ENCODE data around the gene GBX2. TPM values are rescaled to one million over a fixed set of nuclear protein-coding genes. Genes with fewer than 3 reads are reported as not detected.

GBX2 gene
- total and polyA plus RNA-seq, 2 experiments from 2014 or later = 0.45 TPM; not detected in 1

DNA sequence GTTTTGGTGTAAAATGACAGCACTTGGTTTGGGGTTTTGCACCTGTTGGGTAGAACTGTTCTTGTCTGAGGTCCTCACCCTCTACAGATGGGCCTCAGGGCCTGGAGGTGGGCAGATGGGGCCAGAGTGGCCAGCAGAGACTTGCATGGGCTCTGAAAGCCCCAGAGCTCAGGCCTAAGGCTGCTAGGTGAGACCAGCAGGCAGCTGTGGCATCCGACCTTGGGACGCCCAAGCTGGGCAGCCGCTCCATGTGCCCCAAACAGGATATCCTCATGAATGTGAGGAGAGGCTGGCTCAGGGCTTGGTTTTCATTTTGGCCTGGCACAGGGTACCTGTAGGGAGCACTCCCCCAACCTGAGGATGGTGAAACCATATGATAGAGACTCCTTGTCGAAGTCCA is 38.3 kb downstream of the GBX2 start:
- Histone ChIP-seq H3K4me3 (no peak overlapping the region), H3K36me3 (replicated peaks; ENCODE audit: insufficient read depth, low read depth) (no peaks in the 10 kb centered on the region)

GRCh38 chr2:236128321-236128720 is 39.9 kb downstream of the GBX2 start:
- H3K27ac ChIP-seq = no peak overlapping the region
- H3K36me3 ChIP-seq (replicated peaks; ENCODE audit: insufficient read depth, low read depth) = no peaks in the 10 kb centered on the region
- H3K9me2 ChIP-seq (replicated peaks; ENCODE audit: insufficient read depth) = no peaks in the 10 kb centered on the region
- no peaks in the 10 kb centered on the region for H3K4me1 ChIP-seq (ENCODE audit: insufficient read depth)
- H3K79me2 ChIP-seq = no peaks in the 10 kb centered on the region
- WGBS (ENCODE audit: low lambda C conversion rate, missing lambda C conversion rate) = 93% methylated on average over 17 of the region's 17 CpGs
- DNase-seq (ENCODE audit: low spot score) = no peak
- no peaks in the 10 kb centered on the region for H3K27me3 ChIP-seq
- H2AFZ ChIP-seq = no peak overlapping the region
- H3K4me3 ChIP-seq = no peak overlapping the region
- no peaks in the 10 kb centered on the region for H4K20me1 ChIP-seq (ENCODE audit: insufficient read depth, poor library complexity, severe bottlenecking)
- no peaks in the 10 kb centered on the region for H3K9me3 ChIP-seq (ENCODE audit: low read depth)
- TF ChIP-seq EZH2phosphoT487 (IDR thresholded peaks at IDR 0.05; ENCODE audit: low read depth, severe bottlenecking, unreplicated experiment) (no peak), EZH2 (IDR thresholded peaks at IDR 0.05; ENCODE audit: borderline replicate concordance) (no peak)
- TF ChIP-seq, protein P1, sequence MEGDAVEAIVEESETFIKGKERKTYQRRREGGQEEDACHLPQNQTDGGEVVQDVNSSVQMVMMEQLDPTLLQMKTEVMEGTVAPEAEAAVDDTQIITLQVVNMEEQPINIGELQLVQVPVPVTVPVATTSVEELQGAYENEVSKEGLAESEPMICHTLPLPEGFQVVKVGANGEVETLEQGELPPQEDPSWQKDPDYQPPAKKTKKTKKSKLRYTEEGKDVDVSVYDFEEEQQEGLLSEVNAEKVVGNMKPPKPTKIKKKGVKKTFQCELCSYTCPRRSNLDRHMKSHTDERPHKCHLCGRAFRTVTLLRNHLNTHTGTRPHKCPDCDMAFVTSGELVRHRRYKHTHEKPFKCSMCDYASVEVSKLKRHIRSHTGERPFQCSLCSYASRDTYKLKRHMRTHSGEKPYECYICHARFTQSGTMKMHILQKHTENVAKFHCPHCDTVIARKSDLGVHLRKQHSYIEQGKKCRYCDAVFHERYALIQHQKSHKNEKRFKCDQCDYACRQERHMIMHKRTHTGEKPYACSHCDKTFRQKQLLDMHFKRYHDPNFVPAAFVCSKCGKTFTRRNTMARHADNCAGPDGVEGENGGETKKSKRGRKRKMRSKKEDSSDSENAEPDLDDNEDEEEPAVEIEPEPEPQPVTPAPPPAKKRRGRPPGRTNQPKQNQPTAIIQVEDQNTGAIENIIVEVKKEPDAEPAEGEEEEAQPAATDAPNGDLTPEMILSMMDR (IDR thresholded peaks at IDR 0.05; ENCODE audit: poor library complexity) = no peak
- H3K4me2 ChIP-seq = no peak overlapping the region

More for the DNA sequence above, 38.3 kb downstream of the GBX2 start:
- Histone ChIP-seq H4K20me1 (ENCODE audit: insufficient read depth, poor library complexity, severe bottlenecking) (no peaks in the 10 kb centered on the region), H2AFZ (no peak overlapping the region), H3K9me2 (replicated peaks; ENCODE audit: insufficient read depth) (no peaks in the 10 kb centered on the region), H3K27me3 (no peaks in the 10 kb centered on the region), H3K4me1 (ENCODE audit: insufficient read depth) (no peaks in the 10 kb centered on the region), H3K27ac (no peak overlapping the region), H3K4me2 (no peak overlapping the region), H3K79me2 (no peaks in the 10 kb centered on the region), H3K9me3 (ENCODE audit: low read depth) (no peaks in the 10 kb centered on the region)
- DNase-seq (ENCODE audit: low spot score) = no peak
- TF ChIP-seq, protein P1 (IDR thresholded peaks at IDR 0.05; ENCODE audit: poor library complexity) = no peak
- TF ChIP-seq EZH2phosphoT487 (IDR thresholded peaks at IDR 0.05; ENCODE audit: low read depth, severe bottlenecking, unreplicated experiment) (no peak), EZH2 (IDR thresholded peaks at IDR 0.05; ENCODE audit: borderline replicate concordance) (no peak)
- WGBS (ENCODE audit: low lambda C conversion rate, missing lambda C conversion rate) = 94% methylated on average over 4 of the region's 4 CpGs

DNA sequence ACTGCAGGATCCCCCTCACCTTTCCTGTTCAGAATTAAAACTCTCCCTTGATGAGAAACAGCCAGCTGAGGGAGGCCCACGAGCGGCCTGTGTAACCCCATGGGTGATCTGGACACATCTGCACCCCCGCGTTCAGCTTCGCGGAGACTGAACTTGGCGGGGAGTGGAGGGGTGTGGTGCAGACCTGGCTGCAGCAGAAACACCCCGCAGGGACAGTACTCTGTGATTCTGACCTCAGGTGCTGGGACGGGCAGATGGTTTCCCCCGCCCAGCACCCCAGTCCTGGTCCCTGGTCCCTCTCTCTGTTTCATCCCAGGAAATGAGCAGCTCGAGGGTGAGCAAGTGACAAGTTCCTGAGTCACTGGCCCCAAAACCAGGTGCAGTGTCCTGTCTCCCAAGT is 41.2 kb downstream of the GBX2 start:
- Histone ChIP-seq H3K4me3 (no peak overlapping the region), H2AFZ (no peak overlapping the region), H3K9me2 (replicated peaks; ENCODE audit: insufficient read depth) (no peaks in the 10 kb centered on the region), H3K36me3 (replicated peaks; ENCODE audit: insufficient read depth, low read depth) (no peaks in the 10 kb centered on the region), H3K27me3 (no peaks in the 10 kb centered on the region), H4K20me1 (ENCODE audit: insufficient read depth, poor library complexity, severe bottlenecking) (no peaks in the 10 kb centered on the region), H3K4me1 (ENCODE audit: insufficient read depth) (no peaks in the 10 kb centered on the region), H3K9me3 (ENCODE audit: low read depth) (no peaks in the 10 kb centered on the region), H3K4me2 (no peak overlapping the region), H3K27ac (no peak overlapping the region), H3K79me2 (no peaks in the 10 kb centered on the region)
- TF ChIP-seq EZH2 (IDR thresholded peaks at IDR 0.05; ENCODE audit: borderline replicate concordance) = no peak
- TF ChIP-seq EZH2phosphoT487 (IDR thresholded peaks at IDR 0.05; ENCODE audit: low read depth, severe bottlenecking, unreplicated experiment) = no peak
- TF ChIP-seq, protein P1 (IDR thresholded peaks at IDR 0.05; ENCODE audit: poor library complexity) = no peak
- WGBS (ENCODE audit: low lambda C conversion rate, missing lambda C conversion rate) = 96% methylated on average over 11 of the region's 11 CpGs
- DNase-seq (ENCODE audit: low spot score) = no peak

GRCh38 chr2:236125541-236125940 is 42.6 kb downstream of the GBX2 start:
- H3K4me3 ChIP-seq = no peak overlapping the region
- no peaks in the 10 kb centered on the region for H3K9me3 ChIP-seq (ENCODE audit: low read depth)
- H3K4me1 ChIP-seq (ENCODE audit: insufficient read depth) = no peaks in the 10 kb centered on the region
- no peak for DNase-seq (ENCODE audit: low spot score)
- no peak overlapping the region for H2AFZ ChIP-seq
- H3K79me2 ChIP-seq = no peaks in the 10 kb centered on the region
- no peak overlapping the region for H3K27ac ChIP-seq
- no peak overlapping the region for H3K4me2 ChIP-seq
- H3K27me3 ChIP-seq = no peaks in the 10 kb centered on the region
- TF ChIP-seq, protein P1 (IDR thresholded peaks at IDR 0.05; ENCODE audit: poor library complexity) = no peak
- no peak for TF ChIP-seq EZH2 (IDR thresholded peaks at IDR 0.05; ENCODE audit: borderline replicate concordance)
- TF ChIP-seq EZH2phosphoT487 (IDR thresholded peaks at IDR 0.05; ENCODE audit: low read depth, severe bottlenecking, unreplicated experiment) = no peak
- H3K9me2 ChIP-seq (replicated peaks; ENCODE audit: insufficient read depth) = no peaks in the 10 kb centered on the region
- no peaks in the 10 kb centered on the region for H3K36me3 ChIP-seq (replicated peaks; ENCODE audit: insufficient read depth, low read depth)
- WGBS (ENCODE audit: low lambda C conversion rate, missing lambda C conversion rate) = 97% methylated on average over 16 of the region's 16 CpGs
- H4K20me1 ChIP-seq (ENCODE audit: insufficient read depth, poor library complexity, severe bottlenecking) = no peaks in the 10 kb centered on the region

Measured in hepatocyte (in vitro differentiated cells).